HEK293 (cell line): ENCODE results near the gene KATNB1.

Experiments used
- SP2 ChIP-seq: fragments of 450-650 bp; formaldehyde crosslinking; IDR thresholded peaks from 2 replicates; pipeline ENCODE4 v1.5.1; 2016; ENCODE audit warnings: missing biosample characterization, missing genetic modification characterization
- YY1 ChIP-seq: fragments of 450-650 bp; formaldehyde crosslinking; IDR thresholded peaks from 2 replicates; pipeline ENCODE4 v1.5.1; 2018; ENCODE audit warnings: missing biosample characterization, missing genetic modification characterization
- ZBTB17 ChIP-seq: fragments of 450-650 bp; formaldehyde crosslinking; IDR thresholded peaks from 2 replicates; pipeline ENCODE4 v1.5.1; 2016; ENCODE audit warnings: missing biosample characterization, missing genetic modification characterization
- ZNF169 ChIP-seq: fragments of 450-650 bp; formaldehyde crosslinking; IDR thresholded peaks from 2 replicates; pipeline ENCODE4 v1.5.1; 2016; ENCODE audit warnings: missing biosample characterization, missing genetic modification characterization
- ZNF404 ChIP-seq: fragments of 450-650 bp; formaldehyde crosslinking; IDR thresholded peaks from 2 replicates; pipeline ENCODE4 v1.5.1; 2017; ENCODE audit warnings: missing biosample characterization, missing genetic modification characterization
- ZNF561 ChIP-seq: fragments of 450-650 bp; IDR thresholded peaks from 2 replicates; pipeline ENCODE4 v1.5.1; 2018; ENCODE audit warnings: missing biosample characterization, missing genetic modification characterization, borderline replicate concordance
- TF ChIP-seq, protein P1 (sequence below): fragments of 450-650 bp; formaldehyde crosslinking; IDR thresholded peaks from 2 replicates; pipeline ENCODE4 v1.5.1; 2016; ENCODE audit warnings: missing biosample characterization, missing genetic modification characterization
- TF ChIP-seq, protein P2 (sequence below): fragments of 450-650 bp; formaldehyde crosslinking; IDR thresholded peaks from 2 replicates; pipeline ENCODE4 v1.5.1; 2016; ENCODE audit warnings: missing biosample characterization, missing genetic modification characterization

DNA sequence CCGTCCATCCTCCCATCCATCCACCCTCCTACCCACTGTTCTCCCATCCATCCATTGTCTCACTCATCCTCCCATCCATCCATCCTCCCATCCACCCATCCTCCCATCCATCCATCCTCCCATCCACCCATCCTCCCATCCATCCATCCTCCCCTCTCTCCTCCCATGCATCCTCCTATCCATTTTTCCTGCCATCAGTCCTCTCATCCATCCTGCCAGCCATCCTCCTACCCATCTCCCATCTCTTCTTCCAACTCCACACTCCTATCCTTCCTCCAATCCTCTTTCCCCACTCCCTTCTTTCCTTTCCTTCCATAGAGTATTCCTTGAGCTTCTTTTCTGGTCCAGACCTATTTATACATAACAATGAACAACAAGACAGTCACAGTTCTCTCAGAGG, 28.9 kb upstream of the KATNB1 start:
- TF ChIP-seq, protein P1, sequence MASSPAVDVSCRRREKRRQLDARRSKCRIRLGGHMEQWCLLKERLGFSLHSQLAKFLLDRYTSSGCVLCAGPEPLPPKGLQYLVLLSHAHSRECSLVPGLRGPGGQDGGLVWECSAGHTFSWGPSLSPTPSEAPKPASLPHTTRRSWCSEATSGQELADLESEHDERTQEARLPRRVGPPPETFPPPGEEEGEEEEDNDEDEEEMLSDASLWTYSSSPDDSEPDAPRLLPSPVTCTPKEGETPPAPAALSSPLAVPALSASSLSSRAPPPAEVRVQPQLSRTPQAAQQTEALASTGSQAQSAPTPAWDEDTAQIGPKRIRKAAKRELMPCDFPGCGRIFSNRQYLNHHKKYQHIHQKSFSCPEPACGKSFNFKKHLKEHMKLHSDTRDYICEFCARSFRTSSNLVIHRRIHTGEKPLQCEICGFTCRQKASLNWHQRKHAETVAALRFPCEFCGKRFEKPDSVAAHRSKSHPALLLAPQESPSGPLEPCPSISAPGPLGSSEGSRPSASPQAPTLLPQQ (tag by site-specific recombination): no peak
- TF ChIP-seq YY1 (tag by site-specific recombination): no peak
- no peak for TF ChIP-seq ZNF169 (tag by site-specific recombination)
- no peak; the same call in 1 of the 2 replicates for TF ChIP-seq ZBTB17 (tag by site-specific recombination)
- no peak for TF ChIP-seq ZNF404
- TF ChIP-seq, protein P2, sequence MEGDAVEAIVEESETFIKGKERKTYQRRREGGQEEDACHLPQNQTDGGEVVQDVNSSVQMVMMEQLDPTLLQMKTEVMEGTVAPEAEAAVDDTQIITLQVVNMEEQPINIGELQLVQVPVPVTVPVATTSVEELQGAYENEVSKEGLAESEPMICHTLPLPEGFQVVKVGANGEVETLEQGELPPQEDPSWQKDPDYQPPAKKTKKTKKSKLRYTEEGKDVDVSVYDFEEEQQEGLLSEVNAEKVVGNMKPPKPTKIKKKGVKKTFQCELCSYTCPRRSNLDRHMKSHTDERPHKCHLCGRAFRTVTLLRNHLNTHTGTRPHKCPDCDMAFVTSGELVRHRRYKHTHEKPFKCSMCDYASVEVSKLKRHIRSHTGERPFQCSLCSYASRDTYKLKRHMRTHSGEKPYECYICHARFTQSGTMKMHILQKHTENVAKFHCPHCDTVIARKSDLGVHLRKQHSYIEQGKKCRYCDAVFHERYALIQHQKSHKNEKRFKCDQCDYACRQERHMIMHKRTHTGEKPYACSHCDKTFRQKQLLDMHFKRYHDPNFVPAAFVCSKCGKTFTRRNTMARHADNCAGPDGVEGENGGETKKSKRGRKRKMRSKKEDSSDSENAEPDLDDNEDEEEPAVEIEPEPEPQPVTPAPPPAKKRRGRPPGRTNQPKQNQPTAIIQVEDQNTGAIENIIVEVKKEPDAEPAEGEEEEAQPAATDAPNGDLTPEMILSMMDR (tag by site-specific recombination): no peak
- no peak for TF ChIP-seq SP2 (tag by site-specific recombination)
- TF ChIP-seq ZNF561 (tag by site-specific recombination): no peak
